RCC 7860 (cell line): Measurements from ENCODE around the gene SLC9C1.

Source experiments
- DNase-seq: peaks from one replicate; pipeline ENCODE4 v3.0.0-alpha.2; 2015; ENCODE audit warnings: low spot score
- FAIRE-seq: peaks from 2 replicates; lab custom pipeline; 2012; peaks lifted over from hg19 to GRCh38; lab: Jason Lieb, UNC

SLC9C1 gene

GRCh38 chr3:112132975-112133448, 161.0 kb downstream of the SLC9C1 start, which contains the start of gene GCSAM:
Gene GCSAM (minus strand): TSS chr3:112133248. CDS start chr3:112133120, 128 bp downstream.
- DNase-seq (no peak), FAIRE-seq (no peak)

DNA sequence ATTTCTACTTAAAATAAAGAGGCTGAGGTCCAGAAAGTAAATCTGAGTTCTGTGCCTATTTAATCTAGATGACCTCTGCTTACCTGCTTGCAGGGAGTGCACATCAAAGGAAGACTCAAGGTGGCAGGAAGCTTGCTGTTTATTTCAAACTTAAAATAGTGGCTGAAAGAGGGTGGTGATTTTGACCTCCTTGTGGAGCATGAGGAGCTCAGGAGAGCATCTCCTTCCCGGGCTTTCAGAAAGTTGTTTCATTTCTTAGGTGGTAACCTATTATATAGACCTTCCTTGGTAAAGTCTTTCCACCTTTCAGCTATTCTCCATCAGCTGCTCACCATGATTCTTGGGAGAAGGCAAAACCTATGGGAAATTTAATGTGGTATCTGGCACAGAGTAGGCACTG, 161.5 kb downstream of the SLC9C1 start:
- DNase-seq, result no peak
- FAIRE-seq, result no peak

DNA sequence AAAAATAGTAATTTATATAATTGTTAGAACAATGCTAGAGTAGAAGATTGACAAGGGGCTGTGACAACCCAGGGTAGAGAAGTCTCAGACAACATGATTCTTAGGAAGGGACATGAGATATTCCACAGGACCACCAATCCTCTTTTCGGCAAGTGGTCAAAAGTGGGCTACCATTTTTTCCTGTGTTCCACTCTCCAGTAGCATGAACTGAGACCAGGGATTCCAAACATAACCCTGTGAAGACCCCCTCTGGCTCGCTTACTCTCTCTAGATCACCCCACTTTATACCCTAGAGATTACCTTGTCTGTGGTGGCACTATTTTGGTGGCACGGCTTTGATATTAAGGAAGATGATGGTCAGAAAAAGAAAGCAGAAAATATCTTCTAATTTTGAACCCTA, 161.9 kb downstream of the SLC9C1 start:
- FAIRE-seq, result no peak
- no peak for DNase-seq

GRCh38 chr3:112131111-112131510, 162.9 kb downstream of the SLC9C1 start:
- no peak for DNase-seq

GRCh38 chr3:112130638-112130993, 163.4 kb downstream of the SLC9C1 start:
- DNase-seq (no peak), FAIRE-seq (no peak)

More at GRCh38 chr3:112131111-112131510, 162.9 kb downstream of the SLC9C1 start:
- FAIRE-seq, result no peak

GRCh38 chr3:112129925-112130637, 163.9 kb downstream of the SLC9C1 start:
- DNase-seq, result no peak
- no peak for FAIRE-seq

DNA sequence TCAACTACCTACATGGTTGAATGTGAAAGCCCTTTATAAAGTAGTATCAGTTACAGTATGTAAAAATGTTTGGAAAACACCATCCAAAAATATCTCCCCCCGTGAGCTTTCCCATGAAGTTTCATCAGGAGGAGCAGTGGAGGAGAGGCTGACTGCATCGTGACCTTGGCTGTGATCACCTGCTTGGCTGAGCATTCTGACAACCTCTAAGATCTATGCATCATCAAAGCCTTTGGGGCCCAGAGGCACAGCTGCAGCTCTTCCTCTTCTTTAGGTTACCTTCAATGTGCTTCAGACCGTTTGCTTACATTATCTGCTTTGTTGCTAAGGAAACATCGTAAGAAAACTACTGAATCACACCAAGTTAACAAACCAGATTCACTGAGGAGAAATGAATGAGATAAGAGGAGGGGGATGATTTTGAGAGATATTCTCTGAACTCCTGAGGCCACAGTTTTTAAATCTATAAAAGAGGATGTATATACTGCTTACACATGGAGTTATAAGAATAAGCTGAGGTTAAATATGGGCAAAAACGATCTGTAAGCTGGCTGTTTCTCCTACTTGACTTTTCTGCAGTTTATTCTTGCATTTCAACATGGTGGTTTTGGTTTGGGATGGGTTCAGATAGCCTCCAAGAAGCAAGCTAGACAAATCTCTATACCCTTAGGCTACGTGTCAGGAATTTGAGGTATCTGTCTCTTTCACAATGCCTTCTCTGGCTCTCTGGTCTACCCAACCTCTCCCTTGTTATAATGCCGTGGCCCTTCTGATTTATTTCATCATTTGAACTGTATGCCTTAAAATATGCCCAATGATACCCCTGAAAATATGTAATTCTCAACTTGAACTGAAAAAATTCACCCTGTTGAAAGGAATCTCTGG, 164.9 kb downstream of the SLC9C1 start:
- FAIRE-seq (no peak), DNase-seq (no peak)

- no peak for DNase-seq
- FAIRE-seq, result no peak
Measured at GRCh38 chr3:112127522-112128494, 166.2 kb downstream of the SLC9C1 start.

- FAIRE-seq (no peak), DNase-seq (no peak)
Measured at GRCh38 chr3:112126511-112126911, 167.5 kb downstream of the SLC9C1 start.

DNA sequence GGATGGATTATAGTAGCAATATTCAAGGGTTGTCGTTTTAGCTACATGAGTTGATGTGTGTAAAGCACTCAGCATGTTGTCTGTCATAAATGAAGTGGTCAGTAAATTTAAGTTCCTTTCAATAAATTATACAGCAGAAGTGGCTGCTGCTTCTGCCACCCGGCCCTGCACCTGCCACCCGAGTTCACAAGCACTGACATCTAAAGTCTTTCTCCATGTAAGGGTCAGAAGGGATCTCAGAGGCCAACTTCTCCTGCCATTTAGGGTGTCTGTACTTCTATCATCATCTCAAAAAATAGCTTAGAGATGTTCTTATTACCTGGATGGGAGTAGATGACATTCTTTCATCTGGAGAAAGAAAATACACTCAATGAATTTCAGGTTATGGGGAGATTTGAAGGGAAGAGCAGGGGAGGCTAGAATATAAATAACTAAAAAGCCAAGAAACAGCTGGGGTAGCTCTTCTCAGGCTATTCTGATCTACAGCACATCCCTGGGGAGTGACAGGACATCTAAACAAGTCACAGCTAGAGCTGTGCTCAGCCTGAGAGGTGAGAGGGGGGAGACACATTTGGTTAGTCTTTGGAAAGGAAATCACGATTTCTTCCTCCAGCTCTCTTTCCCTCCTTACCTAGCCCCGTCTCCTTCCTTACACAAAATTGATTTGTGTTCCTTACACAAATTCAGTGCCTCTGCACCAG, 169.0 kb downstream of the SLC9C1 start:
- DNase-seq (no peak), FAIRE-seq (no peak)

- no peak for FAIRE-seq
- no peak for DNase-seq
Measured at GRCh38 chr3:112123548-112123947, 170.5 kb downstream of the SLC9C1 start.

GRCh38 chr3:112122870-112123269, 171.1 kb downstream of the SLC9C1 start:
- no peak for FAIRE-seq
- no peak for DNase-seq

DNA sequence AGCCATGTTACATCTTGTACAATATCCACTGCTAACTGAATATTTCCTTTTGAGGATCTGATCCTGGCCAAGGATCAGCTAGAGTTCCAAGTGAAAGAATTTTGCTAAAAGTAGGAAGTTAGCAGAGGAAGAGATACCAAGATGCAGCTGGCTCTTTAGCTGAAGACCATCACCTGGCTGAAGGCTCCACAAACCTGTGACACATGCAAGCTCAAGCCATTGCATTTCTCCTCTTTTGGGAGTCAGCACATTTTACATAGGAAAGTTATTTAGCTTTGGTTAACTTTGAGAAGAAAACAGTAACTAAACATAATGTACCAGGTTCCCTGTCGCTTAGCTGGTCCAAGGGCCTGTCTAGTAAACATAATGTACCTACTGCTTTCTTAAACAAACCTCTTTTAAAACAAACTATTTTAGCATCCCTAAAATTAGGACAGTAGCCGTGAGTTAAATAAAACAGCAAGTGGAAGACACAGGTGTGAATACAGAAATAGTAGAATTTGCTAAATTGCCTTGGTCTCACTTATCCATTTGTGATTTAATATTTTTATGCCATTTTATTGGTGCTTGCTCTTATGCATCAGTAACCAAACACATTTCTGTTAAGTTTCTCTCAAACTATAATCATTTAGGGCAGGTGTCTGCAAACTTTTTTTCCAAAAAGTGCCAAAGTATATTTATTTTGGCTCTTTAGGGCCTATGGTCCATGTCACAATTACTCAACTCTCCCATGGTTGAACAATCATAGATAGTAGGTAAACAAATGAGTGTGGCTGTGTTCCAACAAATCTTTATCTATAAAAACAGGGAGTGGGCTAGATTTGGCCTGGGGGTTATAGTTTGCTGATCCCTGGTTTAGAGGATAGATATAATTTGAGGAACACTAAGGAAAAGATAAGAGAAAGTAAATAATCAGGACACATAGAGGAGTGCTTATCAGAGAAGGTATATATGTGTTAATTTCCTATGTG, 172.2 kb downstream of the SLC9C1 start:
- no peak for FAIRE-seq
- DNase-seq, result no peak

DNA sequence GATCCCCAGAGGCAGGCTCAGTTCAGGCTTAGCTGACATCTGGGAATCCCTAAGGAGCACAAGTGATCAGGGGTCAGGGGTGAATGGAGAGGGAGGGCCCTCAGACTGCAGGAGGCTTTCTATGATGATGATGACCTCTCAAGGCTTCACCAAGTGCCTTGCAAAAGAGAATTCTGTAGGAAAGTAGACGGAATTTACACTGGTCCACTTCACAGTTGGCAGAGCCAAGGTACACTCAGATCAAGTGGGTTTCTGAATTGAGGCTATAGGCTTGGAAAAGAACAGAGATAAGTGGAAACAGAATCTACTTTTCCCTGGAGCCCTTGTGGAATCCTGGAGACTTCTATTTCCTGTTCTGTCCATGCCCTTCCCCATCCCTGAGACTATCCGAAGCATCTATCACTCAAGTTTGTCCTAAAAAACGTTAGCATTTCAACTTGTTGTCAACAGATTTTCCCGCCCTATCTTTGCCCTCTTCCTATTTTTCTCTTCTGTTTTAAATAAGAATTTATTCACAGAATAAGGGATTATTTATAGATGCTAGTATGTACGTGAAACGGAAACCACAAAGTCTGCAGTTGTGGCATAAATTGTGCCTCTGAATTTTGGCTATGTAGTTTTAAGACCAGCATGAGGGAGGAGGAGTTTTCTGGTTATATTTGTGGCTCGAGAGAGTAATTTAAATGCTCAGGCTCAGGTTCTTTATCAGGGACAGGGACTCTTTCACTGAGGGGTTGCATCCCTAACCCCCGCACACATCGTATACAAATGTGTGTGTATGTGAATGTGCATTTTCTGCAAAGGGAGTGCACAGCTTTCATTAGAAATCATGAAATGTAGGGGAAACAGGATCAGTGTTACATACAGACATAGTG, 173.8 kb downstream of the SLC9C1 start:
- FAIRE-seq (no peak), DNase-seq (no peak)

DNA sequence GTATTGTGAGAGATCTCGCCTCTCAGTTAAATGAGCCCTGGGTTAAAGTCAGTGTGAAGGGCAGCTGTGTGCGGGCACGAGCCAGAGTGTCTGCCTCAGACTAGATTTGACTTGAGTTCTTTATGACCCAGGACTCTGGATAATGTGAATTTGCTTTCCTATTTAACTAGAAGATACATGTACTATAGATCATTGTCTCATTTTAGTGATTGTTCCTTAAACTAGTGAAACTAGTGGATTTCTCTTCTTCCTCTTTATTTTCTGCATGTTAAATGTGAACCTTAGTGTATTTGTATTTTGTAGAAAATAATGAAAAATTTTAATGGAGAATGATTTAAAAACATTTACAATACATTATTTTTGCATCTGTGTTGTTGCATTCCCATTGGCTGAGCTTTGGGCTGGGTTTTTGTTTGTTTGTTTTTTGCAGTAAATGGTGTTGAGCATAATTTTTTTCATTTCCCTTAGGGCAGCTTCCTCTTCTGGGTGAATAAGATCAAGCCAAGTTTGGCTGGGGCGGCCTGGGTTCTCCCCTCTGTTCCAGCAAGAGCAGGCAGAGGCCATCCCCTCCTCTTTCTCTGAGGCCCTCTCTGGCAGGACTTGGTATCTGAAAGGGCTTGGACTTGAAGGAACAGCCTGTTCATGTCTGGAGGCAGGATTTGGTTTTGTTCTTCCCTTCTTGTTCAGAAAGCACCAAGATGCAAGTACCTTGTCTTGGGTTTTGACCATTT, 176.0 kb downstream of the SLC9C1 start:
- FAIRE-seq (no peak), DNase-seq (no peak)

- no peak for DNase-seq
- FAIRE-seq, result no peak
Measured at GRCh38 chr3:112117415-112117814, 176.6 kb downstream of the SLC9C1 start.

GRCh38 chr3:112116748-112117186, 177.2 kb downstream of the SLC9C1 start:
- DNase-seq, result no peak
- FAIRE-seq, result no peak
